ENCODE data around the gene PCLO.

- TF ChIP-seq POLR2A (IDR thresholded peaks at IDR 0.05) (no peak), CTCF (IDR thresholded peaks at IDR 0.05) (no peak)
Observed at GRCh38 chr7:83166781-83167180, 4.1 kb upstream of the PCLO start.
